Tibial artery (tissue), 4 donors: ENCODE data around the gene EXOG.

Experiments used
- DNase-seq, 2 donors: peaks; one replicate each; pipeline ENCODE4 v3.0.0-alpha.2; 2019
- H3K27ac ChIP-seq, 2 donors: fragments of 200-600 bp; sonication (generic) in 1 of 2; 1 replicate in 1 of 2; 2 replicates in 1 of 2; pipeline ENCODE4 v1.5.1; 2018 to 2019; ENCODE audit warnings: mild to moderate bottlenecking in 1 of 2
- H3K27me3 ChIP-seq, 2 donors: fragments of 200-600 bp; sonication (generic) in 1 of 2; one replicate each; pipeline versions ENCODE4 v1.5.1 to v1.6.0; 2016 to 2019
- H3K36me3 ChIP-seq, 3 donors: fragments of 200-600 bp; sonication (generic) in 2 of 3; one replicate each; pipeline ENCODE4 v1.5.1; 2016 to 2019; ENCODE audit warnings: mild to moderate bottlenecking in 2 of 3
- H3K4me1 ChIP-seq, 4 donors: fragments of 200-600 bp; sonication (generic) in 2 of 4; 1 replicate in 3 of 4; 2 replicates in 1 of 4; pipeline ENCODE4 v1.5.1; 2016 to 2019
- H3K4me3 ChIP-seq, 2 donors: fragments of 200-600 bp; sonication (generic) in 1 of 2; 1 replicate in 1 of 2; 2 replicates in 1 of 2; pipeline ENCODE4 v1.5.1; 2018 to 2019; ENCODE audit warnings: mild to moderate bottlenecking in 2 of 2
- H3K9me3 ChIP-seq, 3 donors: fragments of 200-600 bp; sonication (generic) in 1 of 3; one replicate each; pipeline ENCODE4 v1.5.1; 2016 to 2019
- CTCF ChIP-seq, 2 experiments: fragments of 200-600 bp in 1 of 2; fragments of 450-650 bp in 1 of 2; IDR thresholded peaks; one replicate each; pipeline ENCODE4 v1.5.1; 2017 to 2019; ENCODE audit warnings: antibody characterized with exemption in 2 of 2, mild to moderate bottlenecking in 1 of 2, moderate library complexity in 1 of 2
- intact Hi-C: fragments of 100-400 bp; cut with DNase I; formaldehyde crosslinking; loops from one replicate; pipeline ENCODE4 v1.15.0; 2023; ENCODE audit warnings: low total_unique reads

The EXOG gene

GRCh38 chr3:38475716-38476115 lies 20.4 kb upstream of the EXOG start:
- H3K4me1 ChIP-seq: peaks cover 0 to 14% (median 4%) of the 10 kb centered on the region in 4 donors
- no peak for TF ChIP-seq CTCF (IDR thresholded peaks at IDR 0.05)

GRCh38 chr3:38476157-38476756 lies 19.9 kb upstream of the EXOG start:
- H3K36me3 ChIP-seq: peaks cover 5 to 39% (median 23%) of the 10 kb centered on the region in 3 donors
- no peak for DNase-seq
- H3K4me3 ChIP-seq: no peak overlapping the region
- no peaks in the 10 kb centered on the region for H3K27me3 ChIP-seq
- H3K4me1 ChIP-seq: peaks cover 0 to 14% (median 4%) of the 10 kb centered on the region in 4 donors
- no peak overlapping the region for H3K27ac ChIP-seq
- no peaks in the 10 kb centered on the region for H3K9me3 ChIP-seq
- intact Hi-C loops: loop anchor here (5.0 kb wide), 1 partner anchor 359 kb away; no protein-coding TSS in a partner anchor
- no peak for TF ChIP-seq CTCF (IDR thresholded peaks at IDR 0.05)

More at GRCh38 chr3:38475716-38476115, 20.4 kb upstream of the EXOG start:
- DNase-seq: no peak
- Histone ChIP-seq H3K4me3 (no peak overlapping the region), H3K27me3 (no peaks in the 10 kb centered on the region), H3K36me3 (peaks cover 1 to 34% (median 17%) of the 10 kb centered on the region in 3 donors), H3K27ac (no peak overlapping the region), H3K9me3 (no peaks in the 10 kb centered on the region)
- intact Hi-C loops: loop anchor here (5.0 kb wide), 1 partner anchor 358 kb away; no protein-coding TSS in a partner anchor

- Histone ChIP-seq H3K27me3 (no peaks in the 10 kb centered on the region), H3K9me3 (no peaks in the 10 kb centered on the region), H3K4me1 (peaks cover 0 to 13% (median 4%) of the 10 kb centered on the region in 4 donors), H3K36me3 (peaks cover 12 to 49% (median 33%) of the 10 kb centered on the region in 3 donors), H3K4me3 (no peak overlapping the region), H3K27ac (no peak overlapping the region)
- no peak for DNase-seq
- intact Hi-C loops: loop anchor here (5.0 kb wide), 1 partner anchor 360 kb away; no protein-coding TSS in a partner anchor
- no peak for TF ChIP-seq CTCF (IDR thresholded peaks at IDR 0.05)
These were observed 18.9 kb upstream of the EXOG start for GRCh38 chr3:38477057-38477820.

GRCh38 chr3:38477839-38478450 lies 18.2 kb upstream of the EXOG start:
- DNase-seq: no peak
- H3K4me3 ChIP-seq: no peak overlapping the region
- no peaks in the 10 kb centered on the region for H3K27me3 ChIP-seq
- H3K36me3 ChIP-seq: peaks cover 14 to 56% (median 40%) of the 10 kb centered on the region in 3 donors
- peaks cover 0 to 6% (median 3%) of the 10 kb centered on the region in 4 donors for H3K4me1 ChIP-seq
- no peaks in the 10 kb centered on the region for H3K9me3 ChIP-seq
- intact Hi-C loops: loop anchor here (2.0 to 5.0 kb wide), 2 partner anchors 131 to 361 kb away; partner anchors contain the start of gene XYLB
- no peak overlapping the region for H3K27ac ChIP-seq
- TF ChIP-seq CTCF (IDR thresholded peaks at IDR 0.05): no peak

GRCh38 chr3:38478901-38479300 lies 17.2 kb upstream of the EXOG start:
- Histone ChIP-seq H3K27ac (no peak overlapping the region), H3K4me1 (no peaks in the 10 kb centered on the region), H3K9me3 (no peaks in the 10 kb centered on the region), H3K36me3 (peaks cover 14 to 65% (median 48%) of the 10 kb centered on the region in 3 donors), H3K27me3 (no peaks in the 10 kb centered on the region), H3K4me3 (no peak overlapping the region)
- no peak for TF ChIP-seq CTCF (IDR thresholded peaks at IDR 0.05)
- no peak for DNase-seq
- intact Hi-C loops: loop anchor here (2.0 to 5.0 kb wide), 2 partner anchors 132 to 362 kb away; partner anchors contain the start of gene XYLB
